GM19324 (cell line): ENCODE data around the gene BRF1.

Experiments used
- ATAC-seq: cut with Tn5 transposase; IDR thresholded peaks from one replicate; pipeline ENCODE4 v1.9.1; 2021; ENCODE audit warnings: mild to moderate bottlenecking, moderate library complexity; ENCODE audit not compliant: unreplicated experiment, low FRiP score

BRF1 gene

GRCh38 chr14:105201156-105201924 lies 99.5 kb downstream of the BRF1 start:
- no peak for ATAC-seq

GRCh38 chr14:105200641-105201040 lies 100.2 kb downstream of the BRF1 start:
- no peak for ATAC-seq

- ATAC-seq, result no peak
Measured at GRCh38 chr14:105200074-105200473, 100.7 kb downstream of the BRF1 start.

GRCh38 chr14:105199093-105199492 lies 101.7 kb downstream of the BRF1 start:
- no peak for ATAC-seq

- ATAC-seq, result no peak
Measured at GRCh38 chr14:105198588-105198987, 102.2 kb downstream of the BRF1 start.

GRCh38 chr14:105197211-105197641 lies 103.6 kb downstream of the BRF1 start:
- ATAC-seq, result no peak

GRCh38 chr14:105196265-105196960 lies 104.4 kb downstream of the BRF1 start:
- no peak for ATAC-seq

- ATAC-seq, result no peak
Measured at GRCh38 chr14:105195522-105196264, 105.1 kb downstream of the BRF1 start.

- ATAC-seq, result no peak
Measured at GRCh38 chr14:105195051-105195450, 105.8 kb downstream of the BRF1 start.

- ATAC-seq, result no peak
Measured at GRCh38 chr14:105193916-105194782, 106.7 kb downstream of the BRF1 start.

GRCh38 chr14:105192866-105193731 lies 107.7 kb downstream of the BRF1 start:
- no peak for ATAC-seq

- ATAC-seq, result no peak
Measured at GRCh38 chr14:105187935-105188524, 112.8 kb downstream of the BRF1 start.

- ATAC-seq, result no peak
Measured at GRCh38 chr14:105187116-105187515, 113.7 kb downstream of the BRF1 start.

- ATAC-seq, result no peak
Measured at GRCh38 chr14:105185973-105186372, 114.8 kb downstream of the BRF1 start.

- no peak for ATAC-seq
Measured at GRCh38 chr14:105185001-105185400, 115.8 kb downstream of the BRF1 start.

GRCh38 chr14:105184461-105184860 lies 116.3 kb downstream of the BRF1 start:
- no peak for ATAC-seq

- no peak for ATAC-seq
Measured at GRCh38 chr14:105182296-105183020, 118.3 kb downstream of the BRF1 start.

GRCh38 chr14:105181549-105182295 lies 119.1 kb downstream of the BRF1 start:
- no peak for ATAC-seq
